ENCODE results near the gene FAM114A1.
"Not testable (repeated sequence)": the region's sequence is repeated elsewhere in the genome, so short reads cannot be mapped to it uniquely, and the experiment has no call there.

FAM114A1 gene

DNA sequence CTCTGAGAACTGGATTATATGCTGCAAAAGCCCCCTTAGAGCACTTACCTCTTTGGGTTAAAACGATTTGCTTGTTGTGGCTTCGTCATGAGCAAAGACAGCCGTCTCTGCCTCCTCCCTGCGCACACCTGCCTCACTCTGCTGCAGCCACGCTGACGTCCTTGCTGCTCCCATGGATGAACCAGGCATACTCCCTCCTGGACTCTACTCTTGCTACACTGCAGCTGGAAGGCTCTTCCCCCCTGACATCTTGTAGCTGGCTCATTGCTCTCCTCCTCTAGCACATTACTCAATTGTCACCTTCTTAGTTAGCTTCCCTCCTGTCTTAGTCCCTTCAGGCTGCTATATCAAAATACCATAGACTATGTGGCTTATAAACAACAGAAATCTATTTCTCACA, 59.3 kb downstream of the FAM114A1 start:
- Histone ChIP-seq H3K4me2 (no peak overlapping the region), H3K9me3 (no peaks in the 10 kb centered on the region), H3K36me3 (no peaks in the 10 kb centered on the region), H3K9ac (no peak overlapping the region), H3K27me3 (no peaks in the 10 kb centered on the region), H3K27ac (no peak overlapping the region), H3K4me3 (no peak overlapping the region), H4K20me1 (no peaks in the 10 kb centered on the region), H3K4me1 (no peaks in the 10 kb centered on the region)
- TF ChIP-seq Cebpa-rat (IDR thresholded peaks at IDR 0.05), result no peak

DNA sequence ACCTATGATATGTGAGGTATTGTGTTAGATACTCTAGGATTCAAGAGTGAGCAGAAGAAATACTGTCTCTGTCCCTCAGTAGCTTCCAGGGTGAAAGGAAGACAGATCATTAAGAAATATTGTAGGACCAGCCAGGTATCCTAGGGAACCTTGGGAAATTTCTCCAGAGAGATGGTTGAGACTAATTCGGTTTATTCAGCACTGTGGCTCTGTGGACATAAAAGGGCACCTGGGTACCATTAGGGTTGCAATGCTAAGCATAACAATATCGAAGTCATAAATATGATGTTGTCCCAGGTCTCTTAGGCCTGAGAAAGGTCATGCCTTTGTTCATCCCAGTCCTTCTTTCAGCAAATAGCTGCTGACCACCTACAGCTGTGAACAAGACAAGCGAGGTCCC, 61.0 kb downstream of the FAM114A1 start:
- Histone ChIP-seq H3K27me3 (no peaks in the 10 kb centered on the region), H3K27ac (no peak overlapping the region), H3K9me3 (no peaks in the 10 kb centered on the region), H3K4me1 (no peaks in the 10 kb centered on the region), H4K20me1 (no peaks in the 10 kb centered on the region), H3K4me2 (no peak overlapping the region), H3K9ac (no peak overlapping the region), H3K36me3 (no peaks in the 10 kb centered on the region), H3K4me3 (no peak overlapping the region)
- no peak for TF ChIP-seq Cebpa-rat (IDR thresholded peaks at IDR 0.05)

DNA sequence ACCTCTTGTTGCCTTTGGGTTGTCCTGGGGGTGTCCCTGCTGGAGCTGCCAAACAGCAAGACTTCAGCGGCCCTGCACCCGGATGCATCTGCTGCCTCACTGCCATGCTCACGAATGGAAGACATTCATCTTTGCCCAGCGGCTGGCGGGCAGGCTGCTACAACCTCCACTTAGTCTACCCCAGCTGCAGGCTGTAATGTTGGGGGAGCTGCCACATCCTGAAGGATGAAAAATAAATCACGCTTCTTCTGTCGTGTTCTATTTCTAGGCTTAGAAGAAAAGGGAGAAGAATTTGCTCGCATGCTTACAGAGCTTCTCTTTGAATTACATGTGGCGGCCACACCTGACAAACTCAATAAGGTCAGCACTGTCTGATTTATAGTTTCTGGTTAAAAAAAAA, 61.4 kb downstream of the FAM114A1 start:
- Histone ChIP-seq H3K4me2 (no peak overlapping the region), H3K4me3 (no peak overlapping the region), H3K9ac (no peak overlapping the region), H3K9me3 (no peaks in the 10 kb centered on the region), H3K4me1 (no peaks in the 10 kb centered on the region), H3K36me3 (no peaks in the 10 kb centered on the region), H3K27ac (no peak overlapping the region), H3K27me3 (no peaks in the 10 kb centered on the region), H4K20me1 (no peaks in the 10 kb centered on the region)
- no peak for TF ChIP-seq Cebpa-rat (IDR thresholded peaks at IDR 0.05)

DNA sequence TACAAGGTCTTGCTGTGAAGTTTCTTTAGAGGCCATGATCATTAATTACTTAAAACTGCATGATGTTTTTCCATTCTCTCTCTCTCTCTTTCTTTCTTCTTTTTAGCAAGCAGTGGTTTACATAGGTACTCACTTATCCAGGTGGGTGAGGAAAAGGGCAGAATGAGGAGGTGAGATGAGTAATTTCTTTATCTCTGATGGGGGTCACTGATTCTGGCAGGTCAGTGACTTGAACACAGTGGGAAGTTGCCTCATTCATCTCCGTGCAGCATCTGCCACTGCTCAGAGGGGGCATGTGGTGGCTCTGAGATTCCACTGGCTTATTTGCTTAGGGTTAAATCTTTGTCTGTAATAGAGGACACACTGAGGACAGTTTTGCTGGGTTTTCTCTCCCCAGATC, 62.6 kb downstream of the FAM114A1 start:
- Histone ChIP-seq H3K4me1 (no peaks in the 10 kb centered on the region), H3K27ac (no peak overlapping the region), H3K4me2 (no peak overlapping the region), H3K27me3 (no peaks in the 10 kb centered on the region), H3K9ac (no peak overlapping the region), H3K4me3 (no peak overlapping the region), H4K20me1 (no peaks in the 10 kb centered on the region), H3K36me3 (no peaks in the 10 kb centered on the region), H3K9me3 (no peaks in the 10 kb centered on the region)
- TF ChIP-seq Cebpa-rat (IDR thresholded peaks at IDR 0.05), result no peak

DNA sequence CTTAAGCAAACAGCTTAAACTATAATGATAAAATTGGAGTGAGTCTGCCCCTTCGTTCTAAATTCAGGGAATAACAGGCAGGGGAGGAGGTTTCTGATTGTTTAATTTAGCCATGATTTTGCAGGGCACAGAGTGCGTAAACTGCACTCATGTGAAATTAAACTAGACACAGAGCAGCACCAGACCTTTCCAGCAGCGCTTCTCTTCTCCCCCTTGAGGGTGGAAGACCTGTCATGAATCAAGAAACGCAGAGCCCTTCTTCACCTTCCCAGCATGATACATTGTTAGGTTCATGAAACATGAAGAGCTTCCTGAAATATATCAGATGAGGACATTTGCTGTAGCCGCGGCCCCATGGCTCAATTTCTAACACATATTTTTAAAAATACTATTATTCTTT, 63.1 kb downstream of the FAM114A1 start:
- Histone ChIP-seq H3K27ac (no peak overlapping the region), H3K9me3 (no peaks in the 10 kb centered on the region), H3K27me3 (no peaks in the 10 kb centered on the region), H4K20me1 (no peaks in the 10 kb centered on the region), H3K4me2 (no peak overlapping the region), H3K4me1 (no peaks in the 10 kb centered on the region), H3K4me3 (no peak overlapping the region), H3K9ac (no peak overlapping the region), H3K36me3 (no peaks in the 10 kb centered on the region)
- TF ChIP-seq Cebpa-rat (IDR thresholded peaks at IDR 0.05), result no peak

DNA sequence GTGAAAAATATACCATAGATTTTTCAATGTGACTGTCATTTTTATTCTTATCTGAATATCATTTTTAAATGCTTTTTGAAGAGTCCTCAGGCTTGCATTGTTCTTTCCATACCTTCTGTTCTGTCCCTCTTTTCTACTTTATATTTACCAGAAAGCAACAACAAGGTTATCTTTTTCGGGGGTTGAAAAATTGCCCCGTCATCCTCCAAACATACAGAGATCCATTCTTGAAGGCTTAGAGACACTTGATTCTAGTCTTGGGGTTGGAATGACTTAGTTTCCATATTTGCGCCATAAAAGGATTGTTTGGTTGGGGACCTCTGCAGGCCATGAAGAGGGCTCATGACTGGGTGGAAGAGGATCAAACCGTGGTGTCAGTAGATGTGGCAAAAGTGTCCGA, 63.5 kb downstream of the FAM114A1 start:
- Histone ChIP-seq H3K27me3 (no peaks in the 10 kb centered on the region), H4K20me1 (no peaks in the 10 kb centered on the region), H3K36me3 (no peaks in the 10 kb centered on the region), H3K9me3 (no peaks in the 10 kb centered on the region), H3K4me2 (no peak overlapping the region), H3K4me1 (no peaks in the 10 kb centered on the region), H3K27ac (no peak overlapping the region), H3K4me3 (no peak overlapping the region), H3K9ac (no peak overlapping the region)
- TF ChIP-seq Cebpa-rat (IDR thresholded peaks at IDR 0.05), result no peak

DNA sequence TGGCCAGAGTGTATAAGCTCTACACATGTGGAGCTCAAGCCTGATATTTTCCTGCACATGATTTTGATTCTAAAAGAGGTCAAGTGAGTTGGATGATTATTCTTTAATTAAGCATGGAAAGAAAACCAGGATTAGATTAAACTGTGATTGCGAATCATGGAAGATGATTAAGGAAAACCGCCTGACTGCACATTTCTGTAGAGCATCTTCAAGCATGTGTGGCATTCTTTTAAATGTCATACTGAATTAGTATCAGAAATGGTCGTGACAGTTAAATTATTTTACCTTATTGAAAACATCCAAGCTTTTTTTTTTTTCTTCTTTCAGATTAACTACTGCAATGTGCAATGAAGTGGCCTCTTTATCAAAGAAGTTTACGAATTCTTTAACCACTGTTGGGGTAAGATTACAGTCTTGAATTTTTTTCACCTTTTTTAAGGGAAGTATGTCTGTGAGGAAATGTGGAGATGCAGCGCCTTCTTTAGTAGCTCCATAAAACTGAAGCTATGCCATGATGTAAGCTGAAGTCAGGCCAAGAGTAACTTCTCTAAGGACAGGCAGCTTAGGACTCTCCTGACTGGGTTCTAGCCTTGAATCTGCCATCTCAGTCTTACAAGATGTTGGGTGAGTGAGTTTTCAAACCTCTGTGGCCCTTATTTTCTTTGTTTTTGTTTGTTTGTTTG, 67.9 kb downstream of the FAM114A1 start:
- H3K4me1 ChIP-seq, result no peaks in the 10 kb centered on the region
- no peaks in the 10 kb centered on the region for H4K20me1 ChIP-seq
- no peak overlapping the region for H3K4me3 ChIP-seq
- no peak overlapping the region for H3K9ac ChIP-seq
- H3K4me2 ChIP-seq, result no peak overlapping the region
- H3K27me3 ChIP-seq, result no peaks in the 10 kb centered on the region
- no peak for TF ChIP-seq Cebpa-rat (IDR thresholded peaks at IDR 0.05)
- H3K36me3 ChIP-seq, result no peaks in the 10 kb centered on the region
- H3K9me3 ChIP-seq, result no peaks in the 10 kb centered on the region
- no peak overlapping the region for H3K27ac ChIP-seq

DNA sequence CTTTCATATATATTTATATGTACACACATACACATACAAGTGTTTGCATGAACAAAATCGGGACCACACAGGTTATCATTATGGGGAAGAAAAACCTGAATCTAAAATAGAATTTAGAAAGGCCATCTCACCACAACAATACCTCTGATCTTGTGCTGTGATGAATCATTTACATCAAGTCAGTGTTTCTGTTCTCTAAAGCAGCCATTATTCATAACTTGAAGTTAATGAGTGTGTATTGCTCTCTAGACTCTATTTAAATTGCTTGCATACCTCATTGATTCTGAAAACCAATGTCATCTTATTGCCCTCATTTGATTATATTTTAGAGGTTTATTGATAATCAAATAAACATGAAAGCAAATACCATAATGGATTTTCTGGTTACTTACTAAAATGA, 71.6 kb downstream of the FAM114A1 start:
- Histone ChIP-seq H3K36me3 (no peaks in the 10 kb centered on the region), H3K9ac (no peak overlapping the region), H4K20me1 (no peaks in the 10 kb centered on the region), H3K4me1 (no peaks in the 10 kb centered on the region), H3K27me3 (no peaks in the 10 kb centered on the region), H3K4me2 (no peak overlapping the region), H3K9me3 (no peaks in the 10 kb centered on the region), H3K27ac (no peak overlapping the region), H3K4me3 (no peak overlapping the region)
- no peak for TF ChIP-seq Cebpa-rat (IDR thresholded peaks at IDR 0.05)

DNA sequence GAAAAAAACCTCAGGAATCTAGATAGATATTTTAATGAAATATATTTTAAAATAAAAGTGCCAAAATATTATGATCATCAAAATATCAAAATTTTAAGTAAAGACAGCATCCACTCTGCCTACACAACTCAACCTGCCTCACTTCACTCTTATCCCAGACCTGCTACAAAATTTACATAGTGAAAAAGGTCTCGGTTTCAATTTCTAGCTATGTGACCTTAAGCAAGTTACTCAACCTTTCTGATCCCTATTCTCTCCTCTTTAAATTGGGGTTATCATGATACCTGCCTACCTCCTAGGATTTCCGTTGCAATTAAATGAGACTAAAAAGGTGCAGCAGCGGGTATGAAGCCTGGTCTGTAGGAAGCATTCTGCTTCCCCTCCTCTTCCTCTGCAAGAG, 72.9 kb downstream of the FAM114A1 start:
- no peak for TF ChIP-seq Cebpa-rat (IDR thresholded peaks at IDR 0.05)
- Histone ChIP-seq H3K9me3 (no peaks in the 10 kb centered on the region), H3K4me1 (no peaks in the 10 kb centered on the region), H3K4me2 (no peak overlapping the region), H3K27me3 (no peaks in the 10 kb centered on the region), H3K27ac (no peak overlapping the region), H3K4me3 (no peak overlapping the region), H3K9ac (no peak overlapping the region), H4K20me1 (no peaks in the 10 kb centered on the region), H3K36me3 (no peaks in the 10 kb centered on the region)

DNA sequence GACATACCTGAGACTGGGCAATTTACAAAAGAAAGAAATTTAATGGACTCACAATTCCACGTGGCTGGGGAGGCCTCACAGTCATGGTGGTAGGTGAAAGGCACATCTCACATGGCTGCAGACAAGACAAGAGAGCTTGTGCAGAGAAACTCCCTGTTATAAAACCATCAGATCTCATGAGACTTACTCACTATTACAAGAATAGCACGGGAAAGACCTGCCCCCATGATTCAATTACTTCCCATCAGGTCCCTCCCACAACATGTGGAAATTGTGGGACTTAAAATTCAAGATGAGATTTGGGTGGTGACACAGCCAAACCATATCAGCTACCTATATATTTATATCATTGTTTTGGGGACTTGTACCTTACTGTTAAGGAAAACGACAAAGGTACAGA, 74.3 kb downstream of the FAM114A1 start:
- not testable (repeated sequence) for H4K20me1 ChIP-seq, H3K4me3 ChIP-seq, H3K27me3 ChIP-seq, H3K9ac ChIP-seq, H3K36me3 ChIP-seq, H3K9me3 ChIP-seq, H3K4me1 ChIP-seq, H3K4me2 ChIP-seq, H3K27ac ChIP-seq

DNA sequence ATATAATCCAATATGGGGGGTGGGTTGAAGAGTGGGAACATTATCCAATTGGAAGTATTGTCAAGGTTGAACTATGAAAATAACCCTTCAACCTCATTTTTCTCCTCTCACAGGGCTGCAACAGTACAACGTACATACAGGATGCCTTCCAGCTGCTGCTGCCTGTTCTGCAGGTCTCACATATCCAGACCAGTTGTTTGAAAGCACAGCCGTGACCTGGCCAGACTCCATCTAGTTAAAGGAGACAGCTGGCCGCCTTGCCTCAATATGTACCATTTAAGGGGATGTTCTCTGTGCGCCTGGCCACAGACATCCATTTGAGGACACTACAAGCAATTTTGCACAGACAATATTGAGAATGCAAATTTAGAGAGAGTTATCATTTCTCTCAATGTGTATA, 75.7 kb downstream of the FAM114A1 start:
- Histone ChIP-seq H3K27me3 (no peaks in the 10 kb centered on the region), H3K9me3 (no peaks in the 10 kb centered on the region)

More for the DNA sequence above, 75.7 kb downstream of the FAM114A1 start:
- Histone ChIP-seq H4K20me1 (no peaks in the 10 kb centered on the region), H3K4me3 (no peak overlapping the region), H3K4me2 (no peak overlapping the region), H3K4me1 (no peaks in the 10 kb centered on the region), H3K27ac (no peak overlapping the region), H3K9ac (no peak overlapping the region), H3K36me3 (no peaks in the 10 kb centered on the region)
- no peak for TF ChIP-seq Cebpa-rat (IDR thresholded peaks at IDR 0.05)

All from BLaER1 (cell line).